SH-SY5Y (cell line): ENCODE measurements around the gene LRIT2.
A peak's percentile ranks its signal among the peaks of the same experiment; 100 is the strongest.

ENCODE experiments used
- GATA2 ChIP-seq: IDR thresholded peaks from 2 replicates; pipeline ENCODE4 v1.6.1; 2011; ENCODE audit warnings: mild to moderate bottlenecking, low read depth, low read length
- GATA3 ChIP-seq: IDR thresholded peaks from 2 replicates; pipeline ENCODE4 v1.6.1; 2011; ENCODE audit warnings: low read depth, mild to moderate bottlenecking, low read length, moderate library complexity

GRCh38 chr10:84196083-84196482 lies 29.3 kb downstream of the LRIT2 start:
- TF ChIP-seq GATA2: peak; percentile 36
- no peak for TF ChIP-seq GATA3
